Activated T-cell treated with anti-CD3 and anti-CD28 coated beads, Interleukin-2, amount 50 U/mL, for 1 hour (primary cell): ENCODE data around the gene OTUD6A.

Experiments used
- DNase-seq: peaks from one replicate; pipeline ENCODE4 v3.0.0-alpha.2; 2020

Gene OTUD6A

GRCh38 chrX:70062076-70062475 lies at the start of gene OTUD6A:
TSS of gene OTUD6A (plus strand) at chrX:70062457. CDS start at chrX:70062525, 68 bp downstream.
- no peak for DNase-seq

- no peak for DNase-seq
Measured at GRCh38 chrX:70012756-70013155, 49.5 kb upstream of the OTUD6A start.

DNA sequence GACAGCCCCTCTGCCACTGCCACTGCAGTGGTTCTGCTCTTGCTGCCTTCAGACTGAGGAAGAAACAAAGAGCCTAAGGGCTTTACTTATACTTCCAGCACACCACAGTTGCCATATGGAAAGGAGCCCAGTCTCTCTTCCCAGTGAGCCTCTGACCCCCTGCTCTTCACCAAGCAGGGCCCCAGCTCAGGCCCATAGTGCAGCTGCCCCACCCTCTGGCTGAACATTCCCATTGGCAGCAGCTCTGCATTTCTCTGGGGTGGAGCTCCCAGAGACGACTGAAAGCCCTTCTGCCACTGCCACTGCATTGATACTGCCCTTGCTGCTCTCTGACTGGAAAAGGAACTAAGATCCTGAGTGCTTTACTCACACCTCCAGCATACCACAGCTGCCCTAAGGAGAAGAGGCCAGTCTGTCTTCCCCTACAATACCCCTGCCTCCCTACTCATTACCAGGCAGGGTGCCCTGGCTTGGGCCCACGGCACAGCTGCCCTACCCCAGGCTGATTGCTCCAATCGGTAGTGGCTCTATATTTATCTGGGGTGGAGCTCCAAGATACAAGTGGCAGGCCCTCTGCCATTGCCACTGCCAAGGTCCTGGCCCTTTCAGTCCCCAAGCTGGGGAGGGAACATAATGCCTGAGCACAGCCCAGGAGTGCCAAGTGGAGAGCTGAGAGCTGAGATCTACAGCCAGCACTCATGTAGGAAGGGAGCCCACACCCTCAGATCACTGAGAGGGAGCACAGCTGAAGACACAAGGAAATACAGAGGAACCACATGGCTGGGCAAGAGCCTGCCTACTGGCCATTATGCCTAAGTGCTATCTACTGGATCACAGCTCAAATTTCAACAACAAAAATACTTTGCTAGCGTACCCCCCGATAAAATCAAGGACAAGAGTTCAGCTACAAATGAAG lies 48.5 kb upstream of the OTUD6A start:
- no peak for DNase-seq

DNA sequence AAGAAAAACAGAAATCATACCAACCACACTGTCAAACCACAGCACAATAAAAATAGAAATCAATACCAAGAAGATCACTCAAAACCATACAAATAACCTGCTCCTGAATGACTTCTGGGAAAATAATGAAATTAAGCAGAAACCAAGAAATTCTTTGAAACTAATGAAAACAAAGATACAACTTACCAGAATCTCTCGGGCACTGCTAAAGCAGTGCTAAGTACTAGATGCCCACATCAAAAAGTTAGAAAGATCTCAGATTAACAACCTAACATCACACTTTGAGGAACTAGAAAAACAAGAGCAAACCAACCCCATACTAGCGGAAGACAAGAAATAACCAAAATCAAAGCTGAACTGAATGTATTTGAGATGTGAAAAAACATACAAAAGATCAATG lies 45.7 kb upstream of the OTUD6A start:
- no peak for DNase-seq

GRCh38 chrX:70022616-70023015 lies 39.6 kb upstream of the OTUD6A start:
- no peak for DNase-seq

DNA sequence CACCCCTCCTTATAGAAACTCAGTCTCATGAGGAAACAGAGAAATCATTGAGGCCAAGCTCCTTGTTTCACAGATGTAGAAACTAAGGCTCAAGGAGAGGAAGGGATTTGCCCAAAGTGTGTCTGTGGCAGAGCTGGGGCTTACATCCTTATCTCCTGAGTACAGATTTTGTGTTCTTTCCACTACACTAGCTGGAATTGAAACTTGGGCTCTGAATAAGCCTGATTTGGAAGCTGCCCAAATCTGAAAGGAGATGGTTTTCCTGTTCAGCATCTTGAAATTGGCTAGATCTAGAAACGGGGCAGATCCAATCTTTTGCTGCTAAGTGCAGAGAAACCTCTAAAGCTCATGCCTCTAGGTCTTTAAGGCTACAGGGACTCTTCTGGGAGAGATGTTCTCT lies 36.8 kb upstream of the OTUD6A start:
- no peak for DNase-seq

DNA sequence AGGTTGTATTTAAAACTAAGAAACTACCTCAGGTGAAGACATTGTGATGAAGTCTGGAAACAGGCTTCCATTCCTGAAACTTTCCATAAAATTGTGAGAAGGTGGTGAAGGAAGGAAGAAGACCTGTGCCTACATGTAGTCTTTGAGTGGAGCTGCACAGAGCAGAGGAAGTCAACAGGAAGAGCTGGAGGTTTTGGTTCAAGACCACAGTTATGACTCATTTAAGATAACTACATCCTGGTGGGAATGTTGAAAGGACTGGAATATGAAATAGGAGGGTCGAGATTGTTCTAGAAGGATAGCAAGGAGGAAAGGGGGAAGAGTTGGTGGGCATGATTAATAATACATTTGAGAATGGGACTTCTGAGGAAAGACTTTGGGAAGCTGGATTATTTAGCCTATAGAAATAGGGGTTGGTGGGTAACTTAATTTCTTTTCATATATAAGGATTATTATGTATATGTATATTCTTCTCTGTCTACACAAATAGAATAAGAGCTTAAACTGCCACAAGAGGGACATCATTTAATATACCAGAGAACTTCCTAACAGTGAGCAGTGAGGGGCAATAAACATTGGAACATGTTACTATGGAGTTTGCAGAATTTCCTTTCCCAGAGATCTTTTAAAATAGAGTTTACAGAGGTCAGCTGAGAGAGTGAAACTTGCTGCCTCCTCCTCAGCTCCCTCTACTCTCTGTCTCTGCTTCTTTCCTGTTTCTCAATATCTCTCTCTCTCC lies 36.0 kb upstream of the OTUD6A start:
- DNase-seq, result no peak

DNA sequence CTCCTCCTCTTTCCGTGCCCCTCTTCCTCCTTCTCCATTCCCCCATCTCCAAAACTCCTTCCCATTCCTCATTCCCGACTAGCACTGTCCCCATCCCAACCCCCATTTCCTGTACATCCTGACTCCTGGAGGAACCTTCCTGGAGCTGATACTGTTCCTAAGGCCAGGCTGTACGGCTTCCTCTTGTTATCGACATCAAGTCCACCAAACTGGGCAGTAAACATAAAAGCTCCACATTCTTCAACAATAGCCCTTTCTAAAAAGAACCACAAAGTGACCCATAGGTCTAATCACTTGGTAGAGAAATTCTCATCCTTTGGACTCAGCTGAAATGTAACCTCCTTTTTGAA lies 35.4 kb upstream of the OTUD6A start:
- no peak for DNase-seq

GRCh38 chrX:70029863-70030262 lies 32.4 kb upstream of the OTUD6A start:
- DNase-seq, result no peak

GRCh38 chrX:70030301-70030767 lies 31.9 kb upstream of the OTUD6A start:
- peak; percentile 24 for DNase-seq

DNA sequence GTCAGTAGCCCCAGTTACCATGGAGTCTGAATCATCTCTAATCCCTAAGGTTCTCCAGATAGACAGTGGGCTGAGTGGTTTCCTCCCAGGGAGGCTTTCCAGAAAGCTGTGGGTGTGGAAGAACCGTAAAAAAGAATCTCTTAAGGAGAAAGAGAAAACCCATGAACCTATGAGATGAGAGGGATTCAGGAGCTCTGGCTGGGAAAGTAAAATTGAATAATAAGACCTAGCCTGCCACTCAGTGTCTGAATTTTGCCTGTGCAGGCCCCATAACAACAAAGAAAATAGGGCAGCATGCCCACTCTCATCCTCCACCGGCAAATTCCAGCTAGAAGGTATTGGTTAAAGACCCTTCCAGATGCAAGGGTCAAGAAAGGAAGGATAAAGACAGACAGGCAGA lies 29.5 kb upstream of the OTUD6A start:
- no peak for DNase-seq

GRCh38 chrX:70033348-70034051 lies 28.8 kb upstream of the OTUD6A start:
- no peak for DNase-seq

DNA sequence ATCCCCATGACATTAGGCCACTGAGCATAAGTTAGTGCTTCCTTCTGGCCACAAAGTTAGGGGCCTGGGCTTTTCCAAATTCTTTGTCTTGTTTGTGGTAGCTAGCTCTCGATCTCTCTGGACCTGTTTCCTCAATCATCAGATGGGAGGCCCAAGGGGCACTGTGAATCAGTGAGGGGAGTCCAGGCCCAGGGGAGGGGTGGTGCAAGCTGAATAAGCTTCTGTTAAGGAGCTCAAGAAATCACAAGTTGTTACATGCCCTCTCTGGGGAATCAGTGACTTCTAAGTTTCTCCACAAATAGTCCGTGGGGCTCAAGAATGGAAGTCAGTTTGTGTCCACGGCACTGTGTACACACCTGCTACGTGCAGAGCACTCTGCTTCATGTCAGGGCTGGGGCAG lies 27.6 kb upstream of the OTUD6A start:
- DNase-seq, result no peak

DNA sequence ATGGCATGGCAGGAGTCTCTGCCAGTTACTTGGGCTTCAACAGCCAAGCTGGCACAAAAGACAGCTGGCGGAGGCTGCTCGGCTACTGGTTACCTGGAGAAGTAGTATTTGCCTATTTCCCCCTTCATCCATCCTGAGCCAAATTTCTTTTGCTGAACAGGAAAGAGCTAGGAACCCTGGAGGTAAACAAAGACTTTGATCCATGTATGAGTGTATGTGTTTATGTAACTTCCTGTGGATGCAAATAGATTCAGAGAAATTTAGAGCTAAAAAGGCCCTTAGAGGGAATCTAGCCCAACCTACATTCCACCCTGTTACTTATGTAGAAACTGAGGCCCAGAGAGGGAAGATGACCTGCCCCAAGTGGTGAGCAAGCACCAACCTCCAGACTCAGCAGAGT lies 23.7 kb upstream of the OTUD6A start:
- no peak for DNase-seq

GRCh38 chrX:70038951-70039350 lies 23.3 kb upstream of the OTUD6A start:
- no peak for DNase-seq

GRCh38 chrX:70039758-70040157 lies 22.5 kb upstream of the OTUD6A start:
- no peak for DNase-seq

DNA sequence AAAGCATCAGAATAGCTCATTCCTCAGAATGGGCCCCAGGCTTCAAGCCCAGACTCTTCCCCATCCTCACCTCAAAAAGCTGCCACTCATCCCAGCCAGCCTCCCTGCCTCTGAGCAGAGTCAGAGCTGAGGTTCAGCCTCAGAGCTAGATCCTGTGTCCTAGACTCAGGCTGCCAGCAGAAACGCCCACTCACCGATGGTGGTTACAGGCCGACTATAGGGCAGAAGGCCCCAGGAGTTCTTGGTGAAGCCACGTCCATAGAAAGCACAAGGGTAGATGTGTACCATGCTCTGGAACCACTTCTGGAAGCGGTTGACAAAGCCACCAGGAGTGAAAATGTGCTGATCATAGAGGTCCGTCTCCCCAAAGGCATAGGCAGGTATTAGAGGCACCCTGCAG lies 20.3 kb upstream of the OTUD6A start:
- no peak for DNase-seq

DNA sequence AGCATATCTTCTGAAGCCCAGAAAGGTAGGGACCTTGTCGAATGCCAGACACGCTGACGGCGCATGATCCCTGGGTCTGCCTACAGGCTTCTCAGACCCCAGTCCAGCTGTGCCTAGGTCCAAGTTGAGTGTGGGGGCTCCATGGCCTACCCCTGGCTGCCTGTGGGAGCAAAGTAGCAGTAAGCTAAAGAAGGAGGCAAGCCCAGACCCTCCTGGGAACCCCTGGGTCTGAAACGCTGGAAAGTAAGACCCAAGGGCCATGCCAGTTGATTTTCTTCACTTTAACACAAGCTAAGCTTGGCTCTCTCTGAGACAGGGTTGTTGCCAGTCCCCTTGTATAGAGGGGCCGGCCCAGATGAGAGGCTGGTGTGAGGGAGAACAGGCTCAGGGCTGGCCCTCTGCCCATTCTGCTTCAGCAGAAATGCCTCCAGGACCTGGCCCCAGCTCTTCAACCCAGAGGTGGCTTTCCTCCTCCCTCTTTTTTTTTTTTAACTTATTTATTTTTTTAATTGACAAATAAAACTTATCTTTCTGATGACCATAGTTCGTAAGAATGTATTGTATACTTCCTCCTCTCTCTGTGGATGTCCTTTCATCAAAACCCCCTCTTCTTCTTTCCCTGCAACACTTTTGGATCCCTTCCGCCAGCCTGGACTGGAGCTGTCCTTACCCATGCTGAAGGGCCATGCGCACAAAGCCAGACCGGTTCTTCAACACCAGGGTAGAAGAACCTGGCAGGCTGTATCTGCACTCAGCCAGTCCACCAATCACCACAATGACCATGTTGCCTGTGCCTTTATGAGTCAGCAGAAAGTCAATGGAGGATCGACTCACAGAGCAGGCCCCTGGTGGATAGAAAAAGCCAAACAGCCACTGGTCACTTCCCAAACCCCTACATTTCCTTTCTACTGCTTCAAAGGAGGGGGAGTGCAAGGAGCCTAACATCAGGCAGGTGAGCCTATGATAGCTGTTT lies 19.6 kb upstream of the OTUD6A start:
- no peak for DNase-seq

DNA sequence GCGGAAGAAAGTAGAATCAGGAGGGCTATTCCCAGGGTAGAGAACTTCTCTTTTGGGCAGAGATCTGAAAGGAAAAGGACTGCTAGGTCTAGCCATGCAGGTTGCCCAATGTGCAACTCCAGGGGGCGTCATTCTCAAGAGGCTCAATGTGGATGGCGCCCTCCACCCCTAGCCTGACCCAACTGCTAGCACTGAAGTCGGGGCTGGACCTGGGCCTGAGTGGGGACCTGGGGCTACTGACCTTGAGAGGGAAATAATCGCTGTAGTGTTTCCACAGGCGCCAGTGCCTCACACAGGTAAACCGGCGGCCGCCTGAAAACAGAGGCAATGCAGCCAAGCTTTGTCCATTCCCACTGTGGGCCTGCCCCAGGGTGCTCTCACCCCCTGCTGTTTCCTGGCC lies 18.6 kb upstream of the OTUD6A start:
- no peak for DNase-seq

- no peak for DNase-seq
Measured at GRCh38 chrX:70044541-70045245, 17.6 kb upstream of the OTUD6A start.

DNA sequence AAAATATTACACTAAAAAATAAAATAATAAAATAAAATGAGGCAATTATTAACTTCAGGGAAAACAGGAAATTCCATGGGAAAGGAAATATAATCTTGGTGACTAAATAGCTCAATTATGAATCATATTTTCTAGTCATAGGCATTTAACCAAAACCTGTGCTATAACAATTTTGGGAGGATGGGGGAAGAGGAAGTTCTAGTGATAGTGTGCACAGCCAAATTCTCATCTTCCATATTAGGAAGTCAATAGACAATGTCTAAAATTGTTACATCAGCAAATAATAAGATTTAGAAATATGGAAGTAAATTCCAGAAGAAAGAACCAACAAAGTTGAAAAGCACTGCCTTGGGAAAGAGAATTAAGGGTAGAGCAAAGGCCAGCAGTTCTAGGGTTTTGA lies 15.3 kb upstream of the OTUD6A start:
- no peak for DNase-seq

DNA sequence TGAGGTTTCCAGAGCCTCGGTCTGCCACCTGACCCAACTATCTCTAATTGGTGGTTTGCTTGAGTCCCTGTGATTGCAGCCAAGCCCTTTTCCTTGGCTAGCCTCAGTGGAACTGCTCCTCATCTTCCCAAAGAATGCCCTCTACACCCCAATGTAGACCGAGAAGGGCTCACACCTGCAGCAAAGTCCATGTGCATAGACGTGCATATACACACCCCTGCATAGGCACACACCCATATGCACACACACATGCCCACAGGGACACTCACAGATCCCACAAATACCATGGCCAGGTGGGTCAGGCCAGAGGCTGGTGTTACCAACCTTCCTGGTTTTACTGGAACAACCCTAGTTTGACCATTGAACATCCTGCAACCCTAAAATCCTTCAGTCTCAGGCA lies 12.9 kb upstream of the OTUD6A start:
- DNase-seq, result no peak
